ENCODE data around the gene PREX1. TPM values are rescaled to one million over a fixed set of nuclear protein-coding genes. Genes with fewer than 3 reads are reported as not detected.

PREX1 gene
- total and polyA plus RNA-seq, 8 donors, result 5.2 to 25.2 (median 16.6) TPM

DNA sequence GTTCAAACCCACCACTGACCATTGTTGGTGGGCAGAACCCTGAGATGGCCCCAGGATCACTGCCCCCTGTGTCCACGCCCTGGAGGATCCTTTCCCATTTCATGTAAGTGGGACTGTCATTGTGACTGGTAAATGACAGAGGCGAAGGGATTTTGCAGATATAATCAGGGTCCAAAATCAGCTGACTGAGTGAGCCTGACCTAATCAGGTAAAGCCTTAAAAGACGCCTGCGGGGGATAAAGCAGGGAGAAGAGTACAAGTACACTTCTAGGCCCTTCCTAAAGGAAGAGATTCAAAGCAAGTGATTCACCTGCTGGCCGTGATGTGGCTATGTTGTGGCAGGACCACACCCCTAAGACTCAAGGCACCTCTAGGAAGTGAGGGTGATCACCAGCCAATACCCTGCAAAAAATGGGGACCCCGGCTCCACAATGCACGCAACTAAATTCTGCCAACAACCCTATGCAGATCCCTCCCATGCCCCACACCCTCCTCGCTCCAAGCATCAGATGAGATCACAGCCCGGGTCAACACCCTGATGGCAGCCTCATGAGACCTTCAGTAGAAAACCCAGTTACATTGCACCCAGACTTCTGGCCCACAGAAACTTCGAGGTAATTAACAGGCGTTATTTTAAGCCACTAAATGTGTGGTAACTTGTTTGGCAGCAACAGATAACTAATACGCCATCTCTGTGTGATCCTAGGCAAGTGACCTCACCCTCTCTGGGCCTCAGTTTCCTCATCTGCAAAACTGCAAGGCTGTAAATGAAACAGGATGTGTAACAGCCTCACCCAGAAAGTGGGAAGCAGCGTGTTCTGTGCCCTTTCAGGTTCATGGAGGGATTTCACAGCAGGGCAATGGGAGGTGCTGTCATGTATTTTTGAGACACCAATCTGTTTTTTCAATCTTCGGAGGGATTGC lies 11.3 kb downstream of the PREX1 start:
- 80 to 90% (median 87%) methylated on average over 14 of the region's 14 CpGs for WGBS, 5 donors
- Histone ChIP-seq H3K36me3 (no peaks in the 10 kb centered on the region), H3K4me3 (no peak overlapping the region), H3K27me3 (no peaks in the 10 kb centered on the region), H3K27ac (no peak overlapping the region), H3K9me3 (no peaks in the 10 kb centered on the region), H3K4me1 (peaks cover 0 to 75% (median 26%) of the 10 kb centered on the region in 4 donors)
- DNase-seq, result no peak
- intact Hi-C loops (cut with DNase I; ENCODE audit: low total_unique reads), result no loop called here
- no peak for TF ChIP-seq POLR2AphosphoS5 (IDR thresholded peaks at IDR 0.05)
- no peak for TF ChIP-seq POLR2A (IDR thresholded peaks at IDR 0.05)
- TF ChIP-seq EP300 (IDR thresholded peaks at IDR 0.05), result no peak
- TF ChIP-seq, protein P1, sequence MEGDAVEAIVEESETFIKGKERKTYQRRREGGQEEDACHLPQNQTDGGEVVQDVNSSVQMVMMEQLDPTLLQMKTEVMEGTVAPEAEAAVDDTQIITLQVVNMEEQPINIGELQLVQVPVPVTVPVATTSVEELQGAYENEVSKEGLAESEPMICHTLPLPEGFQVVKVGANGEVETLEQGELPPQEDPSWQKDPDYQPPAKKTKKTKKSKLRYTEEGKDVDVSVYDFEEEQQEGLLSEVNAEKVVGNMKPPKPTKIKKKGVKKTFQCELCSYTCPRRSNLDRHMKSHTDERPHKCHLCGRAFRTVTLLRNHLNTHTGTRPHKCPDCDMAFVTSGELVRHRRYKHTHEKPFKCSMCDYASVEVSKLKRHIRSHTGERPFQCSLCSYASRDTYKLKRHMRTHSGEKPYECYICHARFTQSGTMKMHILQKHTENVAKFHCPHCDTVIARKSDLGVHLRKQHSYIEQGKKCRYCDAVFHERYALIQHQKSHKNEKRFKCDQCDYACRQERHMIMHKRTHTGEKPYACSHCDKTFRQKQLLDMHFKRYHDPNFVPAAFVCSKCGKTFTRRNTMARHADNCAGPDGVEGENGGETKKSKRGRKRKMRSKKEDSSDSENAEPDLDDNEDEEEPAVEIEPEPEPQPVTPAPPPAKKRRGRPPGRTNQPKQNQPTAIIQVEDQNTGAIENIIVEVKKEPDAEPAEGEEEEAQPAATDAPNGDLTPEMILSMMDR (IDR thresholded peaks at IDR 0.05), result no peak

GRCh38 chr20:48815537-48815936 lies 12.3 kb downstream of the PREX1 start:
- no peak for DNase-seq
- TF ChIP-seq POLR2A (IDR thresholded peaks at IDR 0.05) (no peak), EP300 (IDR thresholded peaks at IDR 0.05) (no peak), POLR2AphosphoS5 (IDR thresholded peaks at IDR 0.05) (no peak)
- TF ChIP-seq, protein P1 (IDR thresholded peaks at IDR 0.05), result no peak
- Histone ChIP-seq H3K27ac (no peak overlapping the region), H3K36me3 (no peaks in the 10 kb centered on the region), H3K4me1 (peaks cover 0 to 69% (median 18%) of the 10 kb centered on the region in 4 donors), H3K9me3 (no peaks in the 10 kb centered on the region), H3K27me3 (no peaks in the 10 kb centered on the region), H3K4me3 (no peak overlapping the region)
- intact Hi-C loops (cut with DNase I; ENCODE audit: low total_unique reads), result no loop called here
- WGBS, 5 donors, result 88 to 96% (median 91%) methylated on average over 9 to 12 of the region's 12 CpGs

DNA sequence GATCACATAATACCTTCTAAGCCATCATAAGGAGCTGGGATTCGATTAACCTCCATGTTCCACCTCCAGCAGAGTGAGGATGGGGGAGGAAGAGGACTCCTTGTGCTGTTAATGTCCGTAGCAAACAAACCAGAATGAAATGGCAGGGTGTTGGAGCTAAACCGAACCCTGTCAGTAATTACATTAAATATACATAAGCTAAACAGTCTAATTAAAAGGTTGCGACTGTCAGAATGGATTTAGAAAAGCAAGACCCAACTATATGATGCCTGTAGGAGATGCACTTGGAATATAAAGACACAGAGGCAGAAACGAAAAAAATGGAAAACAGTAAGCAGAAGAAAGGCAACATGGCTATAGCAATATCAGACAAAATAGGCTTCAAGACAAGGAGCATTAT lies 13.2 kb downstream of the PREX1 start:
- DNase-seq, result no peak
- Histone ChIP-seq H3K4me3 (no peak overlapping the region), H3K27ac (no peak overlapping the region), H3K9me3 (no peaks in the 10 kb centered on the region), H3K4me1 (peaks cover 0 to 63% (median 9%) of the 10 kb centered on the region in 4 donors), H3K36me3 (no peaks in the 10 kb centered on the region), H3K27me3 (no peaks in the 10 kb centered on the region)
- no peak for TF ChIP-seq EP300 (IDR thresholded peaks at IDR 0.05)
- no peak for TF ChIP-seq POLR2AphosphoS5 (IDR thresholded peaks at IDR 0.05)
- TF ChIP-seq, protein P1 (IDR thresholded peaks at IDR 0.05), result no peak
- TF ChIP-seq POLR2A (IDR thresholded peaks at IDR 0.05), result no peak
- 87 to 91% (median 88%) methylated on average over 5 of the region's 5 CpGs for WGBS, 5 donors
- intact Hi-C loops (cut with DNase I; ENCODE audit: low total_unique reads), result no loop called here

DNA sequence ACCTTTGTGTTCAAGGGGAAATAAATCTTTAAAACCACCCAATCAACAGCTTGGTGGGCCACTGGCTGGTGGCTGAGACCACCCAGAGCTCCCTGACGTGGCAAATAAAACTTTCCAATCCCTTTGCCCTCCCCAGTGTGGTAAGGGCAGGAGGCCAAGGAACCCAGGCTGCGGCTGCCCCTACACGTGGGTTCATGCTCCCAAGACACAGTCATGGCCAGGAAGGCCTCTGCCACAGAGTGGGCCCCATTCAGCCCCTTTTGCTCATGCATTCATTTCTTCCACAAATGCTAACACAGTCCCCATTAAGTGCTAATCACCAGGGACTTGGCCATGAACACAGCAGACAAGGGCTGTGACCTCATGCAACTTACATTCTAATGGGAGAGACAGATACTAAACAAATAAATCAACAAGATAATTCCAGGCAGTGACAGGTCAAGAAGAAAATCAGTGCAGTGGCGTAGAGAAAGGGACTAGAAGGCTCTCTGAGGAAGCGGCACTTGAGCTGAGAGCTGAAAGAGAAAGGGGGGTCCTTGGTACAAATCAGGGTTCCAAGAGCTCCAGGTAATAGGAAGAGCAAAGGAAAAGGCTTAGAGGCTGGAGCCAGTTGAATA lies 13.8 kb downstream of the PREX1 start:
- intact Hi-C loops (cut with DNase I; ENCODE audit: low total_unique reads), result no loop called here
- Histone ChIP-seq H3K27me3 (no peaks in the 10 kb centered on the region), H3K36me3 (no peaks in the 10 kb centered on the region), H3K27ac (no peak overlapping the region), H3K4me1 (peaks cover 0 to 63% (median 8%) of the 10 kb centered on the region in 4 donors), H3K9me3 (no peaks in the 10 kb centered on the region), H3K4me3 (no peak overlapping the region)
- TF ChIP-seq EP300 (IDR thresholded peaks at IDR 0.05) (no peak), POLR2A (IDR thresholded peaks at IDR 0.05) (no peak)
- TF ChIP-seq, protein P1 (IDR thresholded peaks at IDR 0.05), result no peak
- DNase-seq, result no peak
- WGBS, 5 donors, result 71 to 93% (median 75%) methylated on average over 5 of the region's 5 CpGs
